SK-N-SH treated with all-trans-retinoic acid at 6 μM for 48 hours (cell line): ENCODE data around the gene POLR2E.
A peak's percentile ranks its signal among the peaks of the same experiment; 100 is the strongest.

Experiments
- ATAC-seq: fragments of 200-7000 bp; cut with Tn5 transposase; 3 replicates; pipeline ENCODE4 v1.9.1; 2020; ENCODE audit warnings: mild to moderate bottlenecking, moderate library complexity
- ARNTL ChIP-seq: fragments of 450-650 bp; formaldehyde crosslinking; IDR thresholded peaks from 2 replicates; pipeline ENCODE4 v1.5.0; 2020; ENCODE audit warnings: low read depth, mild to moderate bottlenecking, moderate library complexity, borderline replicate concordance
- BACH2 ChIP-seq: fragments of 250-450 bp; sonication (Bioruptor Pico); IDR thresholded peaks from 2 replicates; pipeline ENCODE4 v1.9.0; 2021; ENCODE audit warnings: mild to moderate bottlenecking, borderline replicate concordance
- CSDC2 ChIP-seq: fragments of 250-450 bp; sonication (Bioruptor Pico); IDR thresholded peaks from 2 replicates; pipeline ENCODE4 v1.5.0; 2020; ENCODE audit warnings: mild to moderate bottlenecking, moderate library complexity
- ESRRG ChIP-seq: fragments of 250-450 bp; sonication (Bioruptor Pico); IDR thresholded peaks from 2 replicates; pipeline ENCODE4 v1.6.1; 2021; ENCODE audit warnings: mild to moderate bottlenecking
- GLIS3 ChIP-seq: fragments of 250-450 bp; sonication (Bioruptor Pico); IDR thresholded peaks from 2 replicates; pipeline ENCODE4 v1.5.0; 2020; ENCODE audit warnings: mild to moderate bottlenecking, moderate library complexity
- ISL1 ChIP-seq: fragments of 250-450 bp; sonication (Bioruptor Pico); IDR thresholded peaks from 2 replicates; pipeline ENCODE4 v2.1.2; 2022; ENCODE audit warnings: mild to moderate bottlenecking, moderate library complexity
- PPARA ChIP-seq: fragments of 250-450 bp; sonication (Bioruptor Pico); IDR thresholded peaks from 2 replicates; pipeline ENCODE4 v1.5.0; 2020; ENCODE audit warnings: mild to moderate bottlenecking, borderline replicate concordance
- RARB ChIP-seq: fragments of 250-450 bp; sonication (Bioruptor Pico); IDR thresholded peaks from 2 replicates; pipeline ENCODE4 v1.8.0; 2021; ENCODE audit warnings: mild to moderate bottlenecking, moderate library complexity
- SNAI2 ChIP-seq: fragments of 250-450 bp; sonication (Bioruptor Pico); IDR thresholded peaks from 2 replicates; pipeline ENCODE4 v1.5.0; 2020; ENCODE audit warnings: mild to moderate bottlenecking, moderate library complexity
- TCF4 ChIP-seq: fragments of 250-450 bp; sonication (Bioruptor Pico); IDR thresholded peaks from 2 replicates; pipeline ENCODE4 v1.8.0; 2021; ENCODE audit warnings: mild to moderate bottlenecking, moderate library complexity, borderline replicate concordance
- ZC3H10 ChIP-seq: fragments of 250-450 bp; sonication (Bioruptor Pico); IDR thresholded peaks from 2 replicates; pipeline ENCODE4 v1.5.1; 2021; ENCODE audit warnings: mild to moderate bottlenecking, moderate library complexity
- ZFP3 ChIP-seq: fragments of 250-450 bp; sonication (Bioruptor Pico); IDR thresholded peaks from 2 replicates; pipeline ENCODE4 v1.5.0; 2020; ENCODE audit warnings: mild to moderate bottlenecking, moderate library complexity
- ZFP30 ChIP-seq: fragments of 450-650 bp; formaldehyde crosslinking; IDR thresholded peaks from 2 replicates; pipeline ENCODE4 v1.5.0; 2022; ENCODE audit warnings: mild to moderate bottlenecking, moderate library complexity
- ZNF565 ChIP-seq: fragments of 450-650 bp; formaldehyde crosslinking; conservative IDR thresholded peaks from 2 replicates; pipeline ENCODE4 v1.5.0; 2020; ENCODE audit warnings: low read depth, mild to moderate bottlenecking, moderate library complexity
- ZNF8 ChIP-seq: fragments of 450-650 bp; formaldehyde crosslinking; IDR thresholded peaks from 2 replicates; pipeline ENCODE4 v1.5.0; 2020; ENCODE audit warnings: mild to moderate bottlenecking, moderate library complexity
- TF ChIP-seq, protein P1 (sequence below): fragments of 250-450 bp; sonication (Bioruptor Pico); IDR thresholded peaks from 2 replicates; pipeline ENCODE4 v1.8.0; 2021; ENCODE audit warnings: low read depth, mild to moderate bottlenecking, moderate library complexity, borderline replicate concordance
- TF ChIP-seq, protein P2 (sequence below): fragments of 250-450 bp; sonication (Bioruptor Pico); IDR thresholded peaks from 2 replicates; pipeline ENCODE4 v1.5.1; 2021; ENCODE audit warnings: mild to moderate bottlenecking, moderate library complexity
- TF ChIP-seq, protein P3 (sequence below): fragments of 250-450 bp; sonication (Bioruptor Pico); IDR thresholded peaks from 2 replicates; pipeline ENCODE4 v1.8.0; 2020; ENCODE audit warnings: mild to moderate bottlenecking, moderate library complexity, borderline replicate concordance
- TF ChIP-seq, protein P4 (sequence below): fragments of 250-450 bp; sonication (Bioruptor Pico); IDR thresholded peaks from 2 replicates; pipeline ENCODE4 v1.5.0; 2020; ENCODE audit warnings: mild to moderate bottlenecking, moderate library complexity

Gene POLR2E

DNA sequence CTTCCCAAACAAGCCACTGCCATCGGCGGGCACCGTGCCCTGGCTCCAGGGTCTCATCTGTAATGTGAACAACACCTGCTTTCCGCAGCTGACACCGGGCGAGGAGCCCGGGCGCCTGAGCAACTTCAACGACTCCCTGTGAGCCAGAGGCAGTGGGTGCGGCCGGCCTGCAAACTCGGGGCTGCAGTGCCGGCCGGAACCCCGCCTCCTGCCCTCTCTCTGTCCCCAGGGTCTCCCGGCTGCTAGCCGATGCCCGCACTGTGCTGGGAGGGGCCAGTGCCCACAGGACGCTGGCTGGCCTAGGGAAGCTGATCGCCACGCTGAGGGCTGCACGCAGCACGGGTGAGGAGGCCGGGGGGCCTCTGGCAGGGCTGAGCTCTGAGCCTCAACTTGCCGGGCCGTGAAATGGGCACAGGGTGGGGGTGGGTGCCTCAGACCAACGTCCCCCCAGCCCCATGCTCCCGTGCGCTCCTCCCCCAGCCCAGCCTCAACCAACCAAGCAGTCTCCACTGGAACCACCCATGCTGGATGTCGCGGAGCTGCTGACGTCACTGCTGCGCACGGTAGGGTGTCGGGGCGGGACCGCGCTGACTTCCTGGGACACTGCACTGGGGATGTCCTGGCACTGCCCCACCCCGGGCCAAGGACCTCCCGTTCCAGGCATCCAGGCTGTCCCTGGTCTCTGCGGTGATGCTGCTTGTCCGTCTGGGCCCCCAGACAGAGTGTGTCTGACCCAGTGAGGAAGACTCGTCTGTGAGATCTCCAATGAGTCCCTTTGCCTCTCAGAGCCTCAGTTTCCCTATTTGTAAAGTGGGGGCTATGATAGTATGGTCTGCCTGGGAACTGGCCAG is 53.1 kb downstream of the POLR2E start:
- TF ChIP-seq CSDC2 (CRISPR knock-in tag) (no peak), ZFP3 (CRISPR knock-in tag) (no peak), ESRRG (CRISPR knock-in tag) (no peak)

DNA sequence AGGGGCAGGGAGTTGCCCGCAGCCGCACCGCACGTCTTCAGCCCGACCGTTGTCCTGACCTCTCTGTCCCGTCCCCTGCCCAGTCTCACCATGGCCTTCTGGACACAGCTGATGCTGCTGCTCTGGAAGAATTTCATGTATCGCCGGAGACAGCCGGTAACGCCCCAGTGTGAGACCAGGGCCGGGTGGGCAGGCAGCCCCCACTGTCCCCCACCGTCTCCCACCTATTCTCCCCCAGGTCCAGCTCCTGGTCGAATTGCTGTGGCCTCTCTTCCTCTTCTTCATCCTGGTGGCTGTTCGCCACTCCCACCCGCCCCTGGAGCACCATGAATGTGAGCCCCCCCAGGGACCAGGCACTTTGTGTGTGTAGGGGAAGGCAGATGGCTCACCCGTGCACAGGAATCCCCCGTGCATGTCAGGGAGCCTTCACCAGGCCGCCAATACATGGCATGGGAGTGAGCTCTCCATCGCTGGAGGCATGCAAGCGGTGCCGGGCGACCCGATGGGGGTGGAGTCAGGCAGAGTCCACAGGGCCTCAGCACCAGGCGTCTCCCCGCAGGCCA is 53.8 kb downstream of the POLR2E start:
- no peak for TF ChIP-seq ZFP3 (CRISPR knock-in tag)
- TF ChIP-seq ZNF565 (CRISPR knock-in tag), result no peak
- no peak for TF ChIP-seq ARNTL (CRISPR knock-in tag)
- no peak for TF ChIP-seq ZFP30 (CRISPR knock-in tag)
- TF ChIP-seq TCF4, result no peak
- TF ChIP-seq, protein P1, sequence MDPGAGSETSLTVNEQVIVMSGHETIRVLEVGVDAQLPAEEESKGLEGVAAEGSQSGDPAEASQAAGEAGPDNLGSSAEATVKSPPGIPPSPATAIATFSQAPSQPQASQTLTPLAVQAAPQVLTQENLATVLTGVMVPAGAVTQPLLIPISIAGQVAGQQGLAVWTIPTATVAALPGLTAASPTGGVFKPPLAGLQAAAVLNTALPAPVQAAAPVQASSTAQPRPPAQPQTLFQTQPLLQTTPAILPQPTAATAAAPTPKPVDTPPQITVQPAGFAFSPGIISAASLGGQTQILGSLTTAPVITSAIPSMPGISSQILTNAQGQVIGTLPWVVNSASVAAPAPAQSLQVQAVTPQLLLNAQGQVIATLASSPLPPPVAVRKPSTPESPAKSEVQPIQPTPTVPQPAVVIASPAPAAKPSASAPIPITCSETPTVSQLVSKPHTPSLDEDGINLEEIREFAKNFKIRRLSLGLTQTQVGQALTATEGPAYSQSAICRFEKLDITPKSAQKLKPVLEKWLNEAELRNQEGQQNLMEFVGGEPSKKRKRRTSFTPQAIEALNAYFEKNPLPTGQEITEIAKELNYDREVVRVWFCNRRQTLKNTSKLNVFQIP, result no peak
- no peak for TF ChIP-seq ZNF8 (CRISPR knock-in tag)
- no peak for TF ChIP-seq SNAI2 (CRISPR knock-in tag)
- TF ChIP-seq ISL1 (CRISPR knock-in tag), result no peak
- TF ChIP-seq, protein P2, sequence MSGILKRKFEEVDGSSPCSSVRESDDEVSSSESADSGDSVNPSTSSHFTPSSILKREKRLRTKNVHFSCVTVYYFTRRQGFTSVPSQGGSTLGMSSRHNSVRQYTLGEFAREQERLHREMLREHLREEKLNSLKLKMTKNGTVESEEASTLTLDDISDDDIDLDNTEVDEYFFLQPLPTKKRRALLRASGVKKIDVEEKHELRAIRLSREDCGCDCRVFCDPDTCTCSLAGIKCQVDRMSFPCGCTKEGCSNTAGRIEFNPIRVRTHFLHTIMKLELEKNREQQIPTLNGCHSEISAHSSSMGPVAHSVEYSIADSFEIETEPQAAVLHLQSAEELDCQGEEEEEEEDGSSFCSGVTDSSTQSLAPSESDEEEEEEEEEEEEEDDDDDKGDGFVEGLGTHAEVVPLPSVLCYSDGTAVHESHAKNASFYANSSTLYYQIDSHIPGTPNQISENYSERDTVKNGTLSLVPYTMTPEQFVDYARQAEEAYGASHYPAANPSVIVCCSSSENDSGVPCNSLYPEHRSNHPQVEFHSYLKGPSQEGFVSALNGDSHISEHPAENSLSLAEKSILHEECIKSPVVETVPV (CRISPR knock-in tag), result no peak
- no peak for TF ChIP-seq GLIS3 (CRISPR knock-in tag)
- TF ChIP-seq RARB (CRISPR knock-in tag), result no peak
- TF ChIP-seq PPARA (CRISPR knock-in tag), result no peak
- TF ChIP-seq, protein P3, sequence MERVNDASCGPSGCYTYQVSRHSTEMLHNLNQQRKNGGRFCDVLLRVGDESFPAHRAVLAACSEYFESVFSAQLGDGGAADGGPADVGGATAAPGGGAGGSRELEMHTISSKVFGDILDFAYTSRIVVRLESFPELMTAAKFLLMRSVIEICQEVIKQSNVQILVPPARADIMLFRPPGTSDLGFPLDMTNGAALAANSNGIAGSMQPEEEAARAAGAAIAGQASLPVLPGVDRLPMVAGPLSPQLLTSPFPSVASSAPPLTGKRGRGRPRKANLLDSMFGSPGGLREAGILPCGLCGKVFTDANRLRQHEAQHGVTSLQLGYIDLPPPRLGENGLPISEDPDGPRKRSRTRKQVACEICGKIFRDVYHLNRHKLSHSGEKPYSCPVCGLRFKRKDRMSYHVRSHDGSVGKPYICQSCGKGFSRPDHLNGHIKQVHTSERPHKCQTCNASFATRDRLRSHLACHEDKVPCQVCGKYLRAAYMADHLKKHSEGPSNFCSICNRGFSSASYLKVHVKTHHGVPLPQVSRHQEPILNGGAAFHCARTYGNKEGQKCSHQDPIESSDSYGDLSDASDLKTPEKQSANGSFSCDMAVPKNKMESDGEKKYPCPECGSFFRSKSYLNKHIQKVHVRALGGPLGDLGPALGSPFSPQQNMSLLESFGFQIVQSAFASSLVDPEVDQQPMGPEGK (CRISPR knock-in tag), result no peak
- TF ChIP-seq, all 23 proteins: peak for 0
- ATAC-seq, result peak; percentile 0

More for the DNA sequence above, 53.1 kb downstream of the POLR2E start:
- ATAC-seq, result no peak

DNA sequence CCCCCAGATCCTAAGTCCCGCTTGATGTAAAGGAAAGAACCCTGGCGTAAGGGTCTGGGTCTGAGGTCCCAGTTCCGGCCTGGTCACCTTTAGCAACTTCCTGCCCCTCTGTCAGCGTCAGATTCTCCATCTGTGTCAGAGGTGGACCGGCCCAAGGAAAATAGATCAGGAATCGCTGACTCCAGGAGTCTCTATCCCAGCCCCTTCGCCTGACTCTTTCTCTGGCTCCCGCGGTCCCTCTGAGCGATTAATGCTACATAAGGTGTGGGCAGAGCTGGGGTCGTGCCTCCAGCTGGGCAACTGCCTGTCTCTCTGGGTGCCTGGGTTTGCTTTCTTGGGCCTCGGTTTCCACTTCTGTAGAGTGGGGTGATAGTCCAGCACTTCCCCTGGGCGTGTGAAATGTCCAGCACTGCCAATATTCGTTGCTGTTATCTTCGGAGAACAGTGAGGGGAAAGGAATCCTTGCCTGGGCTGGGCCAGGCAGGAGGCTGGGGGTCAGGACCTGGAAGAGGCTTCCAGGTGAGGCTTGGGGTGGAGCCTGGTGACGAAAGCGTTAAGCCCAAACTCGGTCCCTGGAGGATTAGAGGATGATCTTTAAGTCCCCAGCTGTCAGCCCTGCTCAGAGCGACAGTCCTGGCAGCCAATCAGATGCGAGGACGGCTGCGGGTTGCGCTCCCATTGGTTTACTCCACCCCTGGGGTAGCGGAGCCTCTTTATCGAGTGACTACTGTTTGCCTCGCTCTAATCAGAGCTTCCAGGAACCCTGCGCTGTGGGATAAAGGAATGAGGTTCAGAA is 54.5 kb downstream of the POLR2E start:
- TF ChIP-seq ZC3H10 (CRISPR knock-in tag) (no peak), ESRRG (CRISPR knock-in tag) (no peak), BACH2 (no peak), ZFP30 (CRISPR knock-in tag) (no peak), GLIS3 (CRISPR knock-in tag) (no peak), TCF4 (no peak), ISL1 (CRISPR knock-in tag) (no peak)
- TF ChIP-seq, protein P4, sequence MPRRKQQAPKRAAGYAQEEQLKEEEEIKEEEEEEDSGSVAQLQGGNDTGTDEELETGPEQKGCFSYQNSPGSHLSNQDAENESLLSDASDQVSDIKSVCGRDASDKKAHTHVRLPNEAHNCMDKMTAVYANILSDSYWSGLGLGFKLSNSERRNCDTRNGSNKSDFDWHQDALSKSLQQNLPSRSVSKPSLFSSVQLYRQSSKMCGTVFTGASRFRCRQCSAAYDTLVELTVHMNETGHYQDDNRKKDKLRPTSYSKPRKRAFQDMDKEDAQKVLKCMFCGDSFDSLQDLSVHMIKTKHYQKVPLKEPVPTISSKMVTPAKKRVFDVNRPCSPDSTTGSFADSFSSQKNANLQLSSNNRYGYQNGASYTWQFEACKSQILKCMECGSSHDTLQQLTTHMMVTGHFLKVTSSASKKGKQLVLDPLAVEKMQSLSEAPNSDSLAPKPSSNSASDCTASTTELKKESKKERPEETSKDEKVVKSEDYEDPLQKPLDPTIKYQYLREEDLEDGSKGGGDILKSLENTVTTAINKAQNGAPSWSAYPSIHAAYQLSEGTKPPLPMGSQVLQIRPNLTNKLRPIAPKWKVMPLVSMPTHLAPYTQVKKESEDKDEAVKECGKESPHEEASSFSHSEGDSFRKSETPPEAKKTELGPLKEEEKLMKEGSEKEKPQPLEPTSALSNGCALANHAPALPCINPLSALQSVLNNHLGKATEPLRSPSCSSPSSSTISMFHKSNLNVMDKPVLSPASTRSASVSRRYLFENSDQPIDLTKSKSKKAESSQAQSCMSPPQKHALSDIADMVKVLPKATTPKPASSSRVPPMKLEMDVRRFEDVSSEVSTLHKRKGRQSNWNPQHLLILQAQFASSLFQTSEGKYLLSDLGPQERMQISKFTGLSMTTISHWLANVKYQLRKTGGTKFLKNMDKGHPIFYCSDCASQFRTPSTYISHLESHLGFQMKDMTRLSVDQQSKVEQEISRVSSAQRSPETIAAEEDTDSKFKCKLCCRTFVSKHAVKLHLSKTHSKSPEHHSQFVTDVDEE, result no peak
- TF ChIP-seq, protein P1, result no peak
- TF ChIP-seq, protein P3 (CRISPR knock-in tag), result no peak
- TF ChIP-seq, protein P2 (CRISPR knock-in tag), result no peak
- ATAC-seq, result peak; percentile 70
